ENCODE measurements around the gene ATP6V0D1.

Gene ATP6V0D1

GRCh38 chr16:67409631-67410030 is 71.3 kb downstream of the ATP6V0D1 start:
- no peaks in the 10 kb centered on the region for H3K27me3 ChIP-seq (ENCODE audit: insufficient read depth, insufficient read length)
- H3K9ac ChIP-seq (ENCODE audit: insufficient read length, low read depth) = no peak overlapping the region
- H3K36me3 ChIP-seq (ENCODE audit: insufficient read depth, insufficient read length, low read length) = no peaks in the 10 kb centered on the region
- peaks cover 27% of the 10 kb centered on the region for H3K4me1 ChIP-seq (ENCODE audit: insufficient read depth, insufficient read length)
- TF ChIP-seq YY1 (IDR thresholded peaks at IDR 0.05; ENCODE audit: insufficient read depth, insufficient read length) (no peak), ZNF274 (IDR thresholded peaks at IDR 0.05; ENCODE audit: low read depth, low read length) (no peak), SUZ12 (IDR thresholded peaks at IDR 0.05; ENCODE audit: extremely low read depth, insufficient read depth, insufficient read length) (no peak)
- no peak for DNase-seq (ENCODE audit: low read depth, low spot score)
- H3K4me3 ChIP-seq (ENCODE audit: insufficient read length, low read depth) = no peak overlapping the region
- H3K9me3 ChIP-seq (ENCODE audit: insufficient read depth, low read length) = no peaks in the 10 kb centered on the region

DNA sequence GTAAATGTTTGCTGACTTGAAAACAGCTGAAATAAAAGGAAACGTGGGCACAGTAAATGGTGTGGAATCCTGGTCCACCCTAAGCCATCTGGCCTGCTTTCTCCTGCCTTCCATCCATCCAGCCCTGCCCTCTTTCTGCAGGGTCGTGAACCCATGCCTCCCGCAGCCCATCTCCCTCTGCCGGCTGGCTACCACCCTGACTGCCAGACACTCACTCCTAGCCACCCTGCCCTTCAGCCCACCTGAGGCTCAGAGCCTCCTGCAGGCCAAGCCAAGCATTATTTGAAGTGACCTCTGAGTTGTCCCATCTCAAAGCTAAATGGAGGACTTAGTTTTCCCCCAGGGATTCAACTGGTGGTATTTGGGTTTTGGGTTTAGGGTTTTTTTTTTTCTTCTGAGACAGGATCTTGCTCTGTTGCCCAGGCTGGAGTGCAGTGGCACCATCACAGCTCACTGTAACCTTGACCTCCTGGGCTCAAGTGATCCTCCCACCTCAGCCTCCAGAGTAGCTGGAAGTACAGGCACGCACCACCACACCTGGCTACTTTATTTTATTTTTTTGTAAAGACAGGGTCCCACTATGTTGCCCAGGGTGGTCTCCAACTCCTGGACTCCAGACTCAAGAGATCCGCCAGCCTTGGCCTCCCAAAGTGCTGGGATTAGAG is 73.0 kb downstream of the ATP6V0D1 start:
- Histone ChIP-seq H3K27me3 (ENCODE audit: insufficient read depth, insufficient read length) (no peaks in the 10 kb centered on the region), H3K9ac (ENCODE audit: insufficient read length, low read depth) (no peak overlapping the region), H3K4me3 (ENCODE audit: insufficient read length, low read depth) (no peak overlapping the region), H3K9me3 (ENCODE audit: insufficient read depth, low read length) (no peaks in the 10 kb centered on the region), H3K4me1 (ENCODE audit: insufficient read depth, insufficient read length) (peaks cover 34% of the 10 kb centered on the region), H3K36me3 (ENCODE audit: insufficient read depth, insufficient read length, low read length) (no peaks in the 10 kb centered on the region)
- TF ChIP-seq YY1 (IDR thresholded peaks at IDR 0.05; ENCODE audit: insufficient read depth, insufficient read length) = no peak
- TF ChIP-seq SUZ12 (IDR thresholded peaks at IDR 0.05; ENCODE audit: extremely low read depth, insufficient read depth, insufficient read length) = no peak
- TF ChIP-seq ZNF274 (IDR thresholded peaks at IDR 0.05; ENCODE audit: low read depth, low read length) = no peak
- no peak for DNase-seq (ENCODE audit: low read depth, low spot score)

DNA sequence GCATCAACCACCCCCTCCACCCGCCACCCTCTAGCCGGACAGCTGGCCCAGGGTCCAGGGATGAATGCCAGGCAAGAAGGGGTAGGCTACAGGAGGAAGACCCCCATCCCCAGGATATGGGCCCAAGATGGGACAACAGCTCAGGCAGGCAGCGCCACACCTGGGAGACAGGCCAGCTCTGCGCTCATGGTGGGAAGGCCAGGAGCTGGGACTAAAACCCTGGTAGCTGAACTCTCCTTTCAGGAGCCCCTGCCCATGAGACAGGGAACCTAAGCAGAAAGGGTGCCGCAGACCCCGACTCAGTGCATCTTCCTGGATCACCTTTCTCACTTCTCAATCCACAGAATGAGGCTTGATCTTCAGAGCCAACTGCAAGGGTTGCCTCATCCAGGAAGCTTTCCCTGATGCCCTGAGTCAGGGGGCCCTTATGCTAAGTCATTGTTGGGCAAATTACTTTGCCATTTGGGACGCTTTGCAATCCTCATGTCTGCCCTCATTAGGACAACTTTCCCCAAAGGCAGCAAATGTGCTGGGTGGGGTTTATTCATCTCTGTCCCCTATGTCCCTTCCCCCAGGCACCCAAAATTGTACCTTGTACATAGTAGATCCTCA is 73.7 kb downstream of the ATP6V0D1 start:
- Histone ChIP-seq H3K36me3 (ENCODE audit: insufficient read depth, insufficient read length, low read length) (no peaks in the 10 kb centered on the region), H3K9me3 (ENCODE audit: insufficient read depth, low read length) (no peaks in the 10 kb centered on the region), H3K4me1 (ENCODE audit: insufficient read depth, insufficient read length) (peaks cover 33% of the 10 kb centered on the region), H3K27me3 (ENCODE audit: insufficient read depth, insufficient read length) (no peaks in the 10 kb centered on the region), H3K9ac (ENCODE audit: insufficient read length, low read depth) (no peak overlapping the region), H3K4me3 (ENCODE audit: insufficient read length, low read depth) (no peak overlapping the region)
- DNase-seq (ENCODE audit: low read depth, low spot score) = no peak
- no peak for TF ChIP-seq SUZ12 (IDR thresholded peaks at IDR 0.05; ENCODE audit: extremely low read depth, insufficient read depth, insufficient read length)
- TF ChIP-seq ZNF274 (IDR thresholded peaks at IDR 0.05; ENCODE audit: low read depth, low read length) = no peak
- TF ChIP-seq YY1 (IDR thresholded peaks at IDR 0.05; ENCODE audit: insufficient read depth, insufficient read length) = no peak

DNA sequence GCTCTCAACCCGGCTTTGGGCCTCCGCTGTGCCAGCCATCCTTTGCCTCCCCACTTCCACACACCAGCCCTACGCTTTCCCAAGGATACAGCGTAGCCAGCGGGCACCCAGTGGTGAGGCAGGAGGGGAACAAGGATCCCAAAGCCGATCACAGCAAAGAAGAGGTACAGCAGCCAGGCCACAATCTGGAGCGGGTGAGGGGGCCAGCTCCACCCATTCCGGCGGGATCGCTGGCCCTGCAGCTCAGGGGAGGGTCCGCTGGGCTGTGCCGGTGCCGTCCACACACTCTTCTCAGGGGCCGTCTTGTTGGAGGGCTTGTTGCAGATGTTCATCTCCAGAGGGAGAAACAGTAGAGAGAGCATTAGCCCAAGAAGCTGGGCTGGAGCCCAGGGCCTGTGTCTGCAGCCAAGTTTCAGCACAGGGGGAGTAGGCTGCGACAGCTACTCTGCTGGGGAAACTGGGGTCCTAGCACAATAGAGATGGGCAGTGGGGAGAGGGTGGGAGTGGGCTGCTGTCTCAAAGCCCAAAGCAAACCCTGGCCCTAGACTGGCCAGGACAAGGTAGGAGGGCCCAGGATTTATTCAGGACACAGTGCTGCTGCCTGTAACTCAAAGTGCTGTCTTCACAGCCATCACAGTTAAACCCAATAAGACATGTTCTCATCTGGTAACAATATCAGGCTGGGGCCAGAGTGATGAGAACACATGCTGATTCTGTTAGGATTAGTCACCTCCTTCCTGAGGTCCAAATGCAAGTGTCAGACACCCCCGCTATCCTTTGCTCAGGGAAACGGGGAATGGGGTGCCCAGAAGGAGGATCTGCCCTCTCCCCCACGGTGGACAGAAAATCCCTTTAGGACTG is 74.6 kb downstream of the ATP6V0D1 start:
- H3K9ac ChIP-seq (ENCODE audit: insufficient read length, low read depth) = no peak overlapping the region
- peaks cover 37% of the 10 kb centered on the region for H3K4me1 ChIP-seq (ENCODE audit: insufficient read depth, insufficient read length)
- H3K9me3 ChIP-seq (ENCODE audit: insufficient read depth, low read length) = no peaks in the 10 kb centered on the region
- TF ChIP-seq YY1 (IDR thresholded peaks at IDR 0.05; ENCODE audit: insufficient read depth, insufficient read length) (no peak), ZNF274 (IDR thresholded peaks at IDR 0.05; ENCODE audit: low read depth, low read length) (no peak), SUZ12 (IDR thresholded peaks at IDR 0.05; ENCODE audit: extremely low read depth, insufficient read depth, insufficient read length) (no peak)
- H3K36me3 ChIP-seq (ENCODE audit: insufficient read depth, insufficient read length, low read length) = no peaks in the 10 kb centered on the region
- H3K27me3 ChIP-seq (ENCODE audit: insufficient read depth, insufficient read length) = no peaks in the 10 kb centered on the region
- no peak overlapping the region for H3K4me3 ChIP-seq (ENCODE audit: insufficient read length, low read depth)
- no peak for DNase-seq (ENCODE audit: low read depth, low spot score)

GRCh38 chr16:67405336-67405735 is 75.6 kb downstream of the ATP6V0D1 start:
- H3K4me1 ChIP-seq (ENCODE audit: insufficient read depth, insufficient read length) = peaks cover 43% of the 10 kb centered on the region
- no peaks in the 10 kb centered on the region for H3K36me3 ChIP-seq (ENCODE audit: insufficient read depth, insufficient read length, low read length)
- no peak overlapping the region for H3K9ac ChIP-seq (ENCODE audit: insufficient read length, low read depth)
- peaks cover 6% of the 10 kb centered on the region for H3K27me3 ChIP-seq (ENCODE audit: insufficient read depth, insufficient read length)
- no peak for TF ChIP-seq SUZ12 (IDR thresholded peaks at IDR 0.05; ENCODE audit: extremely low read depth, insufficient read depth, insufficient read length)
- no peak for TF ChIP-seq ZNF274 (IDR thresholded peaks at IDR 0.05; ENCODE audit: low read depth, low read length)
- no peak for TF ChIP-seq YY1 (IDR thresholded peaks at IDR 0.05; ENCODE audit: insufficient read depth, insufficient read length)
- no peak for DNase-seq (ENCODE audit: low read depth, low spot score)
- H3K9me3 ChIP-seq (ENCODE audit: insufficient read depth, low read length) = no peaks in the 10 kb centered on the region
- no peak overlapping the region for H3K4me3 ChIP-seq (ENCODE audit: insufficient read length, low read depth)

- TF ChIP-seq SUZ12 (IDR thresholded peaks at IDR 0.05; ENCODE audit: extremely low read depth, insufficient read depth, insufficient read length) = no peak
- TF ChIP-seq YY1 (IDR thresholded peaks at IDR 0.05; ENCODE audit: insufficient read depth, insufficient read length) = no peak
- no peak for TF ChIP-seq ZNF274 (IDR thresholded peaks at IDR 0.05; ENCODE audit: low read depth, low read length)
- Histone ChIP-seq H3K4me3 (ENCODE audit: insufficient read length, low read depth) (no peak overlapping the region), H3K9ac (ENCODE audit: insufficient read length, low read depth) (no peak overlapping the region)
These were observed 76.2 kb downstream of the ATP6V0D1 start for GRCh38 chr16:67404740-67405226.

More at GRCh38 chr16:67404740-67405226, 76.2 kb downstream of the ATP6V0D1 start:
- Histone ChIP-seq H3K9me3 (ENCODE audit: insufficient read depth, low read length) (no peaks in the 10 kb centered on the region), H3K4me1 (ENCODE audit: insufficient read depth, insufficient read length) (peaks cover 40% of the 10 kb centered on the region), H3K27me3 (ENCODE audit: insufficient read depth, insufficient read length) (peaks cover 7% of the 10 kb centered on the region), H3K36me3 (ENCODE audit: insufficient read depth, insufficient read length, low read length) (no peaks in the 10 kb centered on the region)
- no peak for DNase-seq (ENCODE audit: low read depth, low spot score)

Measured in NT2/D1 (cell line).